GM18951 (cell line): ENCODE data around the gene ATE1.
"Not testable (repeated sequence)": the region's sequence is repeated elsewhere in the genome, so short reads cannot be mapped to it uniquely, and the experiment has no call there.

Experiments used
- POLR2A ChIP-seq: IDR thresholded peaks from 4 replicates; pipeline ENCODE4 v1.6.1; 2011; ENCODE audit warnings: mild to moderate bottlenecking; ENCODE audit not compliant: insufficient read length, insufficient read depth; ENCODE audit errors: extremely low read depth
- in situ Hi-C: fragments of 300-500 bp; cut with MboI; formaldehyde crosslinking; loops from one replicate; pipeline ENCODE4 v1.12.0; 2022; ENCODE audit warnings: low sequenced_read_pairs, mixed read lengths, inconsistent platforms; ENCODE audit not compliant: unreplicated experiment

Gene ATE1

DNA sequence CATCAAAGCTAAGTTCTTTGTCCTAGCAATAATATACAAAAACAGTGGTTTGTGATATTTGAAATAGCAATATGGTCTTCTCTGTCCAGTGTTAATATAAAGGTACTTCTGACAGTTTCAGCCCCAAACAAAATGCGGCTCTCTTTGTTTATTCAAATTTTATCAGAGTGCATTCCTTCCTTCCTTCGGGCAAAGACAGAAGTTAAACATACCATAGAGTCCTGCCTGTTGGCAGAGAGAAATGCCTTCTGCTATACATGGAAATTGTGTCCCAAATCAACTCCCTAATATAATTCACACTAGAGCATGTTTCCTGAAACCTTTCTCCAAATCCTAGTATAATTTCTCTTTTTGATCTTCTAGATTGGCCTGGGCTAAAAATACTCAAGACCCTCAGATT is 21.2 kb upstream of the ATE1 start:
- in situ Hi-C loops = no loop called here
- TF ChIP-seq POLR2A = no peak

DNA sequence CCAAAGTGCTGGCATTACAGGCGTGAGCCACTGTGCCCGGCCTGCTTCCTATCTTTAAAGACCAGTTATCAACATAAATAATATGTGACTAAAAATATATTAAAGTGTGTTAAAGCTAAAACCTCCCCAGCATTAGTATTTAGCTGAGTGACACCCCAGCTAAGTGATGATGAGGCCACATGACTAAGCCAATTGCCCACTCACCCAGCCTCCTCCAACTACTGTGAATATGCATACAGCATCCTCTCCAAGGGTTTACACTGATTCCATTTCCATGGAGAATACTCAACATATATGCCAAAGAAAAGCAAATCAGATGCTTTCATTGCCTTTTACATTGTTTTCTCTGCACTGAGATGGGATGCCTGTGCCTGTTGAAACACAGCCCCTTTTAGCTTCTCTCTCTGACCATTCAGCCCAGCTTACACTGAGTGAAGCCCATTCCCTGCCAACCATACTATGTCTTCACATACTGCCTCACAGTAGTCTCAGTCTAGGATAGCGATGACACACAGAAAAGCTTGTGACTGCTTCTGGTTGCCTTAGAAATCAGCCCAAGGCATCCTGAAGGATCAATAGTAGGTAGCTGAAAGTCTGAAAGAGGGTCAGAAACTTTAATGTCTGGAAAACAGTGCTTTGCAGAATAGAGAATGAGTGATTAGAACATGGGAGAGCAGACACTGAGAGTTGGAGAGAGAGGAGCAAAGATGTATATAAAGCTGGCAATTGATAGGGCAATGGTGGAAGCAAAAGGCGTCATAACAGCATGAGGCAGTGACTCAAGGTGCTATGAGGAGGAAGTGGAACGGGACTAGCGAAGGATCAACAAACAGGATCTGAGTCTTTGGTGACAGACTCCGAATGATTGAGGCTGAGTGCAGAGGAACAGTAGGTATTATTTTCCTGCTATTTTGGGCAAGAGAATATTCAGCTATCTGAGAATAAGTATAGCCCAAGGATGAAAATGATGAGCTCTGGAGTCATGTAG is 19.8 kb upstream of the ATE1 start:
- in situ Hi-C loops = no loop called here
- no peak for TF ChIP-seq POLR2A

GRCh38 chr10:121942749-121943416 is 15.1 kb upstream of the ATE1 start:
- in situ Hi-C loops = no loop called here
- no peak for TF ChIP-seq POLR2A

DNA sequence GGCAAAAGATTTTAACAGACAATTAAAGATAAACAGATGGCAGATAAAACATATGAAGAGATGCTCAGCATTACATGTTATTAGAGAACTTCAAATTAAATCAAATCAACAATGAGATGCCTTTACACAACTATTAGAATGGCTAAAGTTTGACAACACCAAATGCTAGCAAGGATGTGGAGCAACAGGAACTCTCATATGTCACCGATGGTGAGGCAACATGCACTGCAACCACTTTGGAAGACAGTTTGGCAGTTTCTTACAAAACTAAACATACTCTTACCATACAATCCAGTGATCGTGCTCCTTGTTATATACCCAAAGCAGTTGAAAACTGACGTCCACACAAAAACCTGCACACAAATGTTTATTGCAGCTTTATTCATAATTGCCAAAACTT is 13.7 kb upstream of the ATE1 start:
- in situ Hi-C loops = no loop called here
- no peak for TF ChIP-seq POLR2A

GRCh38 chr10:121936295-121936694 is 8.5 kb upstream of the ATE1 start:
- no peak for TF ChIP-seq POLR2A
- in situ Hi-C loops = no loop called here

DNA sequence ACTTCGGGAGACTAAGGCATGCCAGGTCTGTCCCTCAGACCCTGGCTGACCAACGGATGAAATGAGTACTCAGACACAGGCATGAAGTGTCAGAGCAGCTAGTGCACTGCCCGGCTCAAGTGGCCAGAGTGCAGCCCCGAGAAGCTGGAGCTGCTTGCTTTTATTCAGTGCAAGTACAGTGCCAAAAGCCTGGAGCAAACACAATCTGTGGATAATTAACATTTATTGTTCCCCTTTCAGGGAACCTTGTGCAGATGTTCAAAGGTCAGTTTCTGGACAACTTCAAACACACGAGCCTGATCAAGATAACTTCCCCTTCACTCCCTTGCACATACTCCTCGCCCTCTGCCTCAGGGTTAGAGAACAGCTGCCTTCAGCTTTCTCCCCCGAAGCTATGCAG is 7.9 kb upstream of the ATE1 start:
- no peak for TF ChIP-seq POLR2A
- in situ Hi-C loops = no loop called here

DNA sequence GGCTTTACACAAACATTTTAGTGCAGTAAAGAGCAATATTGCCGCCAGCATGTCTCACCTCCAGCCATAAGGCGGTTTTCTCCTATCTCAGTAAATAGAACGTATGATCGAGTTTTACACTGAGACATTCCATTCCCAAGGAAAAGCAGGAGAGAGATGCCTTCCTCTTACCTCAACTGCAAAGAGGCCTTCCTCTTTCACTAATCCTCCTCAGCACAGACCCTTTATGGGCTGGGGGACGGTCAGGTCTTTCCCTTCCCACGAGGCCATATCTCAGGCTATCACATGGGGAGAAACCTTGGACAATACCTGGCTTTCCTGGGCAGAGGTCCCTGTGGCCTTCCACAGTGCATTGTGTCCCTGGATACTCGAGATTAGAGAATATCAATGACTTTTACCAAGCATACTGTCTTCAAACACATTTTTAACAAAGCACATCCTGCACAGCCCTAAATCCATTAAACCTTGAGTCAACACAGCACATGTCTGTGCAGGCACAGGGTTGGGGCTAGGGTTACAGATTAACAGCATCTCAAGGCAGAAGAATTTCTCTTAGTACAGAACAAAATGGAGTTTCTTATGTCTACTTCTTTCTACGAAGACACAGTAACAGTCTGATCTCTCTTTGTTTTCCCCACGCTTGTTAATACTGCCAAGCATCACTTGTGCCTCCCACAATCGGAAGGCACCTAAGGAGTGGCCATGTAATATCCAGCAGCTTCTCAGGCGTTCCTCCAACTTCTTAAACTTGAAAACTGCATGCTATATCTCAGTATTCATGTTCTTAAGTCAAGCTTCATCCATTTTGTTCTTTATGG is 2.6 kb upstream of the ATE1 start:
- in situ Hi-C loops = not testable (repeated sequence)

DNA sequence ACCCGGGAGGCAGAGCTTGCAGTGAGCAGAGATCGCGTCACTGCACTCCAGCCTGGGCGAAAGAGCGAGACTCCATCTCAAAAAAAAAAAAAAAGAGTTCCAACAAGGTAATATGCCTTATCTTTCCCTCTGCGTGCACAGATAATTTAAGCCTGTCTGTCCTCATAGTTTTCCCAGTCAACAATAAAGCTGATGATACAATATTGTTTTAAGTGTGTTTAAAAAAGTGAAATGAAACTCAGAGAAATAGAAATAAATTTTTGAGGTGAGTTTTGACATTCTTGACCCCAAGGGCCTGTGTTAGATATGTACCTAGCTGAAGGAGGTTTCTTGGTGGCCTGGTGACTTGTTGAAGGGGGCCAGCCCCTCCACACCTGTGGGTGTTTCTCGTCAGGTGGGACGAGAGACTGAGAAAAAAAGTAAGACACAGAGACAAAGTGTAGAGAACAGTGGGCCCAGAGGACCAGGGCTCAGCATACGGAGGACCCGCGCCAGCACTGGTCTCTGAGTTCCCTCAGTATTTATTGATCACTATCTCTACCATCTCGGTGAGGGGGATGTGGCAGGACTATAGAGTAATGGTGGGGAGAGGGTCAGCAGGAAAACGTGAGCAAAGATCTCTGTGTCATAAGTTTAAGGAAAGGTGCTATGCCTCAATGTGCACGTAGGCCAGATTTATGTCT is 1.9 kb upstream of the ATE1 start:
- in situ Hi-C loops = not testable (repeated sequence)

GRCh38 chr10:121928528-121928884 is 675 bp upstream of the ATE1 start:
- TF ChIP-seq POLR2A = no peak
- in situ Hi-C loops = no loop called here

DNA sequence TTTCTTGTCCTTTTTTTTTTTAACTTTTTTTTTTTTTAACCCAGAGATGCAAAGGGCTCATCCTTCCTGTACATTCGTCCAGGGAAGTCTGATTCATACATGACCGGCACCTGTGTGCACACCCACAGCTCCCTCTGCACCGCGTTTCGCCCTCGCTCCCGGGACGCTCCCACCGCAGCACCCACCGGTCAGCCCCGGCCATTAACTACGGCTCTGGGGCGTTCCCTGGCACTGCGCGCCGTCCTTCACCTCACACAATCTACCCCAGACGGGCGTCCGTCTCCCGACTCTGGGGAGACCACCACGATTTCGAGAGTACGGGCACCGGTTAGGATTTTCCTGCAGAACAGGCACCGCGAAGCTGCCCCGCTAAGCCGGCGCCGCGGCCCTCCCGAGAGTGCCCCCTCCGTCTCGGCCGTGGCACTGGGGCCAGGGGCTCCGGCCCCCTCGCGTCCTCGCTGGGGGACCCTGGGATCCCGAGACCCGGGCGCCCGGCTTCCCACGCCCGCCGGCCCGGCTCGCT is 452 bp downstream of the ATE1 start:
- no peak for TF ChIP-seq POLR2A
- in situ Hi-C loops = no loop called here

DNA sequence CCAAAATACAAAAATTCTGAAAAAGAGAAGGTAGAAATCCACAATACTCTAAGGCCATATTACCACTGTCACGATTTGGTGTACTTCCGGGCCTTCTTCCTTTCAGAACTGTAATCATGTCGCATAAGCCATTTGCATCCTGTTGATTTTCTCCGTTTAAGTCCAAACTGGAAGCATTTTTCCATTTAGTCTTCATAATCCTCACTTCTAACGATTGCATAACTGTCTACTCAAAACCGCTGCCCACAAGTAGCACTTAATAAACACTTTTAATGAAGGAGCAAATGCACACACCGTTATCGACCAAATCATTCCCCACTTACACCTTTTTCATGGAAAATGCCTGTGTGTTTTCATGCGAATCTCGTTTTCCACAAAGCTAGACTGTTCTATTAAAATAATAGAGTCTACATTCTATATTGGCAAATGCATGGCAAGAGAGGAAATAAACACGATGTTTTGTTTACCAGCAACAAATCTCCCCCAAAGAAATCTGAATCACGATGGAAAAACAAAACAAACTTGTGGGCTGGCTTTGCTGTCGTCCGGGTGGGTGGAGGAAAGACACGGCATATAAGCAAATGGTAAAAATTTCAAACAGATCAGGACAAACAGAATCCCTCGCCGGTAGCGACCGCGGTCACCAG is 1.0 kb downstream of the ATE1 start:
- TF ChIP-seq POLR2A = no peak
- in situ Hi-C loops = no loop called here

DNA sequence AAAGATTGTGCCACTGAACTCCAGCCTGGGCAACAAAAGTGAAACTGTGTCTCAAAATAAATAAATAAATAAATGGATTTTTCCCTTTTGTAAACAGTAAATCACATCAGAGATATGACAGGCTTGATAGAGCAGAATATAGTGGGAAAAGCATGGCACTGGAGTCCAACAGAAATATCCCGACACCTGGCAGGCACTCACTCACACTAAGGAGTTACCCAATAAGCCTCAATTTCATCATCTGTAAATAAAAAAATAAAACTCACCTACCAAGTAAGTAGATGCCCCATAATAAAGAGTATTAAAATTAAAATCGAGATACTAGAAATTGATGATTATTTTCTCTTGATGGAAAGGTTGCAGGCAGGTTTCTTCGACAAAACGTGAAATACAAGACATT is 1.7 kb downstream of the ATE1 start:
- in situ Hi-C loops = no loop called here
- TF ChIP-seq POLR2A = no peak

DNA sequence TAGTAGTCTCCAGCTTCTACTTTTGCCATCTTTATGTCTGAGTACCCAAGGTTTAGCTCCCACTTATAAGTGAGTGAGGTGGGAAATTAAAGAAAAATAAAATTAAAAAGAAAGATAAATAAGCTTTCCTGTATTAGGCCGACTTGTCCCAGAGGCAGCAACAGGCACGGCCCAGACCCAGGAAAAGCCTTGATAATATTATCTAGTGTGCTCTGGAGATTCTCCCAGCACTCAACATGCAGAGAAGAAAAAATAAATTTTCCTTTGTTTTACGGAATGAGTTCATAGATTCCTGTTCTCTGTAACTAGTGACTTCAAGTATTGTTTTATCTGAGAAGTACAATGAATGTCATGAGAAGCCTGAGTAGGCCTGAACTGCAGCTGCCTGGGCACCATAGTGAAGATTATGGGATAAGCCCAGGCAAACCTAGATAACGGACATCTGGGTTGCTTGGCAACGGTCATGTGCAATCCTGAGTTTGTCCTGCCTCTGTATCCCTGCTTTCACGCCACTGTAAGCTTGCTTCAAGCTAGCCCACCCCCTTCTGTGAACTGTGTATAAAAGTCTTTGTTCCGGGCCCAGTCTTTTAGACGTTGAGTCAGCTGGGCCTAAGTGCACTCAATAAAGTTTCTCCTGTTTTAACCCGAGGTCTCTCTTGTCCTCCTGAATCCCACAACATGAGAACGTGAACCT is 6.4 kb downstream of the ATE1 start:
- no peak for TF ChIP-seq POLR2A
- in situ Hi-C loops = no loop called here
